ENCODE measurements around the gene CA9.
A peak's percentile ranks its signal among the peaks of the same experiment; 100 is the strongest.
"Not testable (repeated sequence)": the region's sequence is repeated elsewhere in the genome, so short reads cannot be mapped to it uniquely, and the experiment has no call there.

CA9 gene

DNA sequence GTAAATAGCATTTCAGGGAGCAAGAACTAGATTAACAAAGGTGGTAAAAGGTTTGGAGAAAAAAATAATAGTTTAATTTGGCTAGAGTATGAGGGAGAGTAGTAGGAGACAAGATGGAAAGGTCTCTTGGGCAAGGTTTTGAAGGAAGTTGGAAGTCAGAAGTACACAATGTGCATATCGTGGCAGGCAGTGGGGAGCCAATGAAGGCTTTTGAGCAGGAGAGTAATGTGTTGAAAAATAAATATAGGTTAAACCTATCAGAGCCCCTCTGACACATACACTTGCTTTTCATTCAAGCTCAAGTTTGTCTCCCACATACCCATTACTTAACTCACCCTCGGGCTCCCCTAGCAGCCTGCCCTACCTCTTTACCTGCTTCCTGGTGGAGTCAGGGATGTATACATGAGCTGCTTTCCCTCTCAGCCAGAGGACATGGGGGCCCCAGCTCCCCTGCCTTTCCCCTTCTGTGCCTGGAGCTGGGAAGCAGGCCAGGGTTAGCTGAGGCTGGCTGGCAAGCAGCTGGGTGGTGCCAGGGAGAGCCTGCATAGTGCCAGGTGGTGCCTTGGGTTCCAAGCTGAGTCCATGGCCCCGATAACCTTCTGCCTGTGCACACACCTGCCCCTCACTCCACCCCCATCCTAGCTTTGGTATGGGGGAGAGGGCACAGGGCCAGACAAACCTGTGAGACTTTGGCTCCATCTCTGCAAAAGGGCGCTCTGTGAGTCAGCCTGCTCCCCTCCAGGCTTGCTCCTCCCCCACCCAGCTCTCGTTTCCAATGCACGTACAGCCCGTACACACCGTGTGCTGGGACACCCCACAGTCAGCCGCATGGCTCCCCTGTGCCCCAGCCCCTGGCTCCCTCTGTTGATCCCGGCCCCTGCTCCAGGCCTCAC lies at the start of gene CA9:
Gene CA9, plus strand, starts transcription at position 797 of the 893 bp plus-strand sequence. Its CDS starts 32 bp downstream, at position 829.
- H3K4me3 Mint-ChIP-seq: peak within 1 kb of the TSS; percentile 68 to 81
- peaks cover 0 to 10% of the 10 kb centered on the region in 2 donors for H3K27me3 Mint-ChIP-seq
- H3K9me3 Mint-ChIP-seq: no peaks in the 10 kb centered on the region
- ATAC-seq (replicated peaks): no peak
- H3K36me3 Mint-ChIP-seq: no peaks in the 10 kb centered on the region
- DNase-seq: no peak
- H3K4me1 Mint-ChIP-seq: peaks cover 7 to 16% of the 10 kb centered on the region in 2 donors
- no peak within 1 kb of the TSS for H3K27ac Mint-ChIP-seq

DNA sequence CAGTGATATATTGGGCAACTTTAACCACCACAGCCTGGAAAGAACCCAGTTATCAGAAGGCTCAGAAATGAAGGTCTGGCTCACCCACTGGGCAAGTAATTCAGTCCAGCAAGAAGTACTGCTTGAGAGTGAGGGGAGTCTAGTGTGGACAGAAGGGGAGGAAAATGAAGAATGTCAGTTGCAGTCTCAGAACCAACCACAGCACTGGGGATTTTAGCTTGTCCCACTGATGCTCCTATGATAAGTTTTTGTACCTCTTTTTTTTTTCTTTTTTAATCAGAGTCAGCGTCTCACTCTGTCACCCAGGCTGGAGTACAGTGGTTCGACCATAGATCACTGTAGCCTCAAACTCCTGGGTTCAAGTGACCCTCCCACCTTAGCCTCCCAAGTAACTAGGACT lies 46.2 kb upstream of the CA9 start:
- H3K27ac Mint-ChIP-seq: peak overlapping the region; percentile 89
- peaks cover 0 to 2% of the 10 kb centered on the region in 2 donors for H3K36me3 Mint-ChIP-seq
- peaks cover 28 to 61% of the 10 kb centered on the region in 2 donors for H3K4me1 Mint-ChIP-seq
- DNase-seq (no peak), ATAC-seq (replicated peaks) (peak; percentile 93 to 94)
- peaks cover 0 to 2% of the 10 kb centered on the region in 2 donors for H3K9me3 Mint-ChIP-seq
- H3K4me3 Mint-ChIP-seq: peak overlapping the region; percentile 57 to 58
- H3K27me3 Mint-ChIP-seq: no peaks in the 10 kb centered on the region

DNA sequence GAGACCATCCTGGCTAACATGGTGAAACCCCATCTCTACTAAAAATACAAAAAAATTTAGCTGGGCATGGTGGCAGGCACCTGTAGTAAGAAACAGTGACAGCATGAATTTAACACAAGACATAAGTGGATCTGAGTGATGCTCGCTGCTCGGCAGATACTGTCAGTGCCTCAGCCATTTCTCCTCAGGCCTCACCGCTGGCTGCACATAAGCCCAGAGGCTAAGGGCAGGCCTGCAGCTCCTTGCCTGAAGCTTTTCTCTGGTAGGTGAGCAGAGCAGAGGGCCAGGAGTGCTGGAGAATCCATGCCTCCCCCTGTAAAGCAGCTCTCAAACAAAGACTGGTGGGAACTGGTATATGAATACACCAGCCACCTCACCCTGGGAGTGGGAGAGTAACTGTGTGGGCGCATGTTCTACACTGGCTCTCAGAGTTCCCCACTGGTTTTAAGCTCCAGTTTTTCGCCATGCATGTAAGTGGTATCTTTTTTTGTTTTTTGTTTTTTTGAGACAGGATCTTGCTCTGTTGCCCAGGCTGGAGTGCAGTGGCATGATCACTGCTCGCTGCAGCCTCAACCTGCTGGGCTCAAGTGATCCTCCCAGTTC lies 45.2 kb upstream of the CA9 start:
- ATAC-seq (replicated peaks): no peak

DNA sequence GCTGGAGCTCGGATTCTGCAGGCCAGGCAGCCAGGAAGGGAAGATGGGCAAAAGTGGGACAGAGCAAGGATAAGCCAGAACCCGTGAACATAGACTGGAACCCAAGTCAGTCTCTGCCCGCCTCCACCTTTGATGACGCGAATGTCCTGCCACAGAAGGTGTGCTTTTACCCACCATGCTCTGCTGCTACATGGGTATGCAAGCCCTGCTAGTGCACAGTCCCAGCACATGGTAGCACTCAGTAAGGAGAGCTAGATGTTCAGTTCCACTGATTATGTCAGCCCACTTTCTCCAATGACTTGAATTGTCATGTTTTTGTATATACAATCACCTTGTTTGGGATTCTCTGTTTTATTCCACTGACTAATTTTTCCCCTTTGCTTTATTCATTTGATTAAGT lies 44.1 kb upstream of the CA9 start:
- H3K36me3 Mint-ChIP-seq: peaks cover 0 to 2% of the 10 kb centered on the region in 2 donors

More for the DNA sequence above, 45.2 kb upstream of the CA9 start:
- Mint-ChIP-seq H3K27ac (peak overlapping the region; percentile 89), H3K9me3 (peaks cover 0 to 2% of the 10 kb centered on the region in 2 donors), H3K4me1 (peaks cover 30 to 60% of the 10 kb centered on the region in 2 donors), H3K4me3 (no peak overlapping the region), H3K36me3 (peaks cover 0 to 2% of the 10 kb centered on the region in 2 donors), H3K27me3 (no peaks in the 10 kb centered on the region)
- no peak for DNase-seq

DNA sequence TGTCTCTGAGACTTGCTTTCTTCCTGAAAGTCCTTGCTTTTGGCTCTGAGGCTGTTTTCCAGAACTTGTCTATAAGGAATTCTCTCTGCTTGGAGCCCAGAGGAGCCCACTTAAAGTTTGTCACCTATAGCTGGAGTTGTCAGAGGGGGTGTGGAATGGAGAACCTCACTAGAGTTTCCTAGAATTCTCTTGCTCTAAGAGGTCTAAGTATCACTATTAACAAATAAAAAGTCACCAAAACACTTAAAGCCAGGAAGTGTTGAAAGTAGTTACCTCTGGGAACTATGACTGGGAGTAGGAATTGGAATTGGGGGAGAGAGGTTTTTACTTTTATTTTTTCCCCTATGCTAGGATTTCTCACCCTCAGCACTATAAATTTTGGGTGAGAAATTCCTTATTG lies 38.0 kb upstream of the CA9 start:
- no peaks in the 10 kb centered on the region for H3K27me3 Mint-ChIP-seq
- H3K27ac Mint-ChIP-seq: peak overlapping the region; percentile 90
- H3K36me3 Mint-ChIP-seq: peaks cover 16 to 21% of the 10 kb centered on the region in 2 donors
- H3K4me1 Mint-ChIP-seq: peaks cover 53 to 72% of the 10 kb centered on the region in 2 donors
- no peak for DNase-seq
- peaks cover 6 to 14% of the 10 kb centered on the region in 2 donors for H3K9me3 Mint-ChIP-seq
- no peak for ATAC-seq (replicated peaks)
- peak overlapping the region; percentile 36 to 63 for H3K4me3 Mint-ChIP-seq

More for the DNA sequence above, 44.1 kb upstream of the CA9 start:
- no peaks in the 10 kb centered on the region for H3K27me3 Mint-ChIP-seq
- H3K27ac Mint-ChIP-seq: peak overlapping the region; percentile 5
- DNase-seq (no peak), ATAC-seq (replicated peaks) (no peak)
- peaks cover 36 to 69% of the 10 kb centered on the region in 2 donors for H3K4me1 Mint-ChIP-seq
- H3K4me3 Mint-ChIP-seq: no peak overlapping the region
- H3K9me3 Mint-ChIP-seq: peaks cover 0 to 2% of the 10 kb centered on the region in 2 donors

DNA sequence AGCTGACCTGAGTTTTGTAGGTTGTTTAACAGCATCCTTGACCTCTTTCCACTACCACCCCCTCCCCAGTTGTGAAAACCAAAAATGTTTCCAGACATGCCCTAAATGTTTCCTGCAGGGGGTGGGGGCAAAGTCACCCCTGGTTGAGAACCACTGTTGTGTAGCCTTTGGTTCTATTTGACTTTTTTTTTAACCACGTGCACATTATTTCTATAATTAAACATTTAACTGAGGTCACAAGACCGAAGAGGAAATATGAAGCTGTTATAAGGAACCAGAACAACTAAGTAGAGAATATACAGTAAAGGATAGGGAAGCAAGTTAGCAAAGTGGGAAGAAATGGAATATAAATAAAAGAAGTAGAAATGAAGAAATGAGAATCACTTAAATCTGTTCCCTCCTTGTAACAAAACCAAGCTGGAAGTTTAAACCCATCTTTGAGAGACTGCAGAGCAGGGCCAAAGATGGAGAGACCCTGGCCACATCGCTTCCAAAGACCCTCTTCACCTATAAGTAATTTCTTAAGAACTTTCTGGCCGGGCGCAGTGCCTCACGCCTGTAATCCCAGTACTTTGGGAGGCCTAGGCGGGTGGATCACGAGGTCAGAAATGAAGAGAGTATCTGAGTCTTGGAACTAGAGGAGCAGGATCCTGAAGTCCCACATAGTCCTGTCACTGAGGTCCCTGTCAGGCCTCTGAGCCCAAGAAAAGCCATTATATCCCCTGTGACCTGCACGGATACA lies 37.4 kb upstream of the CA9 start:
- Mint-ChIP-seq H3K27me3 (no peaks in the 10 kb centered on the region), H3K27ac (peak overlapping the region; percentile 90), H3K4me1 (peaks cover 58 to 78% of the 10 kb centered on the region in 2 donors), H3K9me3 (peaks cover 6 to 14% of the 10 kb centered on the region in 2 donors), H3K36me3 (peaks cover 20 to 26% of the 10 kb centered on the region in 2 donors), H3K4me3 (peak overlapping the region; percentile 36 to 63)
- ATAC-seq (replicated peaks) (peak; percentile 55 to 65), DNase-seq (no peak)

DNA sequence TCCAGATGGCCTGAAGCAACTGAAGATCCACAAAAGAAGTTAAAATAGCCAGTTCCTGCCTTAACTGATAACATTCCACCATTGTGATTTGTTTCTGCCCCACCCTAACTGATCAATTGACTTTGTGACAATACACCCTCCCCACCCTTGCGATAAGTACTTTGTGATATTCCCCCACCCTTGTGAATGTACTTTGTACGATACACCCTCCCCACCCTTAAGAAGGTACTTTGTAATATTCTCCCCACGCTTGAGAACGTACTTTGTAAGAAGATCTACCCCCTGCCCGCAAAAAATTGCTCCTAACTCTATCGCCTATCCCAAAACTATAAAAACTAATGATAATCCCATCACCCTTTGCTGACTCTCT lies 36.9 kb upstream of the CA9 start:
- Mint-ChIP-seq H3K9me3 (peaks cover 6 to 14% of the 10 kb centered on the region in 2 donors), H3K27ac (peak overlapping the region; percentile 90), H3K4me3 (peak overlapping the region; percentile 5 to 37), H3K36me3 (peaks cover 20 to 26% of the 10 kb centered on the region in 2 donors), H3K4me1 (peaks cover 64 to 84% of the 10 kb centered on the region in 2 donors)
- ATAC-seq (replicated peaks); H3K27me3 Mint-ChIP-seq; DNase-seq: not testable (repeated sequence)

DNA sequence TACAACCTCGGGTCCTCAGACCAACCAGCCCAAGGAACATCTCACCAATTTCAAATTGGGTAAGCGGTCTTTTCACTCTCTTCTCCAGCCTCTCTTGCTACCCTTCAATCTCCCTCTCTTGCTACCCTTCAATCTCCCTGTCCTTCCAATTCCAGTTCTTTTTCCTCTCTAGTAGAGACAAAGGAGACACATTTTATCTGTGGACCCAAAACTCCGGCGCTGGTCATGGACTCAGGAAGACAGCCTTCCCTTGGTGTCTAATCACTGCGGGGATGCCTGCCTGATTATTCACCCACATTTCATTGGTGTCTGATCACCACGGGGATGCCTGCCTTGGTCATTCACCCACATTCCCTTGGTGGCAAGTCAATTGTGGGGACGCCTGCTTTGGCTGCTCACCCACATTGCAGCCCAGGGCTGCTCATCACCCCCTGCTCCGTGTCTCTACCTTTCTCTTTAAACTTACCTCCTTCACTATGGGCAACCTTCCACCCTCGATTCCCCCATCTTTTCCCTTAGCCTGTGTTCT lies 36.2 kb upstream of the CA9 start:
- peaks cover 6 to 14% of the 10 kb centered on the region in 2 donors for H3K9me3 Mint-ChIP-seq
- H3K4me1 Mint-ChIP-seq: peaks cover 69 to 88% of the 10 kb centered on the region in 2 donors
- ATAC-seq (replicated peaks); H3K27me3 Mint-ChIP-seq; DNase-seq: not testable (repeated sequence)
- H3K27ac Mint-ChIP-seq: peak overlapping the region; percentile 90
- peak overlapping the region; percentile 37 to 53 for H3K4me3 Mint-ChIP-seq
- peaks cover 20 to 26% of the 10 kb centered on the region in 2 donors for H3K36me3 Mint-ChIP-seq

DNA sequence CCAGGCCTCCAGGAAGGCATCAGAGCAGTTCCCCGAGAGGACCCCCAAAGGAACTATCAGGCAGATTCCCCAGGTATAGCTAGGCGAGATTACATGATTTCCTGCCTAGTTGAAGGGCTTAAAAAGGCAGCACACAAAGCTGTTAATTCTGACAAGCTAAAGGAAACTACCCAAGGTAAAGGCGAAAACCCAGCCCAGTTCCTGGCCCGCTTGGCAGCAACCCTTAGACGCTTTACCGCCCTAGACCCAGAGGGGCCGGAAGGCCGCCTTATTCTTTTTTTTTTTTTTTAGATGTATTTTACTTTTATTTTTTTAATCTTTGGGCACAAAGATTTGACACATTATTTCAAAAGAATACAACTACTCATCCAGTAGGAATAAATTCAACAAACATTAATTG lies 35.0 kb upstream of the CA9 start:
- ATAC-seq (replicated peaks); H3K4me3 Mint-ChIP-seq; H3K27me3 Mint-ChIP-seq; DNase-seq: not testable (repeated sequence)
- Mint-ChIP-seq H3K36me3 (peaks cover 24 to 31% of the 10 kb centered on the region in 2 donors), H3K4me1 (peaks cover 73 to 92% of the 10 kb centered on the region in 2 donors), H3K9me3 (peaks cover 8 to 14% of the 10 kb centered on the region in 2 donors), H3K27ac (peak overlapping the region; percentile 90)

DNA sequence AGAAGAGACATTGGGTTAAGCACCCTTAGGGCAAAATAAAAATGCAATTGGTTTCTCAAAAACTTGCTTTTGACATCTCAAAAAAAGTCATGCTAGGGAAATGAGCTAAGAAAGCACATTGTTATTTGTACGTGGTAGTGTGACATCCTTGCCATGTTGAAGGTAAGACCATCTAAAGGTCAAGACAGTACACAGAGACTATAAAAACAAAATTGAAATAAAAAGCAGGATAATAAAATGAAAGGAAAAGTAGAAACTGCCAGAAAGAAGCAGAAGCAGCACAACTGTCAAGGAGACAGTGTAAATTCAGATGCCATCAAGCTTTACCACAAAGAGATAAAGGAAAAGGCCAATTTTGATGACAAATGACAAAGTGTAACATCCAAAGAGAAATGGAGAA lies 34.5 kb upstream of the CA9 start:
- peak; percentile 18 to 33 for ATAC-seq (replicated peaks)
- H3K27me3 Mint-ChIP-seq, DNase-seq: not testable (repeated sequence)
- peak overlapping the region; percentile 46 to 63 for H3K4me3 Mint-ChIP-seq
- H3K27ac Mint-ChIP-seq: peak overlapping the region; percentile 90
- peaks cover 24 to 31% of the 10 kb centered on the region in 2 donors for H3K36me3 Mint-ChIP-seq
- H3K4me1 Mint-ChIP-seq: peaks cover 71 to 91% of the 10 kb centered on the region in 2 donors
- peaks cover 8 to 14% of the 10 kb centered on the region in 2 donors for H3K9me3 Mint-ChIP-seq

DNA sequence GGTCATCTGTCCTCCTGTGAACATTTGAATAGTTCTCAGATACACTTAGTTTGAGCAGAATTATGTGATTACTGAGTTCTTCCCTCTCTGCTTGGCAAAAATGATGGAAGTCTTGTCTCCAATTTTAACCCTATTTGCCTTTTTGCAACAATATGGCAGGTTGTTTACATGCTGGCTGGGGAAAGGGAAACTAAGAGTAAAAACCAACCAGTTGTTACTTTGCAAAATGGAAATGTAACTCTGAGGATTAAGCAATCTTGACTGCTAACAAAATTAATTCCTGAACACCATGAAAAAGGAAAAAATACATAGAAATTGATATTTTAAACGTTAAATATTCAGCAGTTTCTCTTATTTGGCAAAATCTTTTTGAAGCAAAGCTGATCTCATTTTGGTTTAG lies 34.1 kb upstream of the CA9 start:
- H3K4me3 Mint-ChIP-seq: peak overlapping the region; percentile 46 to 63
- no peaks in the 10 kb centered on the region for H3K27me3 Mint-ChIP-seq
- ATAC-seq (replicated peaks) (no peak), DNase-seq (no peak)
- peaks cover 25 to 33% of the 10 kb centered on the region in 2 donors for H3K36me3 Mint-ChIP-seq
- peaks cover 72 to 91% of the 10 kb centered on the region in 2 donors for H3K4me1 Mint-ChIP-seq
- peaks cover 8 to 14% of the 10 kb centered on the region in 2 donors for H3K9me3 Mint-ChIP-seq
- H3K27ac Mint-ChIP-seq: peak overlapping the region; percentile 90

DNA sequence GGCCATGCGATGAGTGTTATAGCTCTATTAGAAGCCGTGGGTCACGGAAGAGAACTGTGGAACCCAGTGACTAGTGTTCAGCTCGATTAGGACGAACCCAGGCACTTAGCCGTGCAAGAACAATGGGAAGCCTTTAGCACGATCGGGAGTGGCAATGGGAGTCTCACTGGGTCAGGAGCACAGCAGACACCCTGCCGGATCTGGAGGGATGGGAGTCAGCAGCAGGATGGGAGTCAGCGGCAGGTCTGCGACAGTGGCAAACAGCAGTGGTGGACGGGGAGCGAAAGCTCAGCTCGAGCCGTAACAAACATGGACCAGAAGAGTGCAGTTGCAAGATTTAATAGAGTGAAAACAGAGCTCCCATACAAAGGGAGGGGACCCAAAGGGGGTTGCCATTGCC lies 33.3 kb upstream of the CA9 start:
- not testable (repeated sequence) for DNase-seq; ATAC-seq (replicated peaks); H3K27me3 Mint-ChIP-seq
- Mint-ChIP-seq H3K27ac (peak overlapping the region; percentile 84), H3K9me3 (peaks cover 8 to 14% of the 10 kb centered on the region in 2 donors), H3K4me3 (peak overlapping the region; percentile 55 to 62), H3K36me3 (peaks cover 27 to 35% of the 10 kb centered on the region in 2 donors), H3K4me1 (peaks cover 68 to 91% of the 10 kb centered on the region in 2 donors)

DNA sequence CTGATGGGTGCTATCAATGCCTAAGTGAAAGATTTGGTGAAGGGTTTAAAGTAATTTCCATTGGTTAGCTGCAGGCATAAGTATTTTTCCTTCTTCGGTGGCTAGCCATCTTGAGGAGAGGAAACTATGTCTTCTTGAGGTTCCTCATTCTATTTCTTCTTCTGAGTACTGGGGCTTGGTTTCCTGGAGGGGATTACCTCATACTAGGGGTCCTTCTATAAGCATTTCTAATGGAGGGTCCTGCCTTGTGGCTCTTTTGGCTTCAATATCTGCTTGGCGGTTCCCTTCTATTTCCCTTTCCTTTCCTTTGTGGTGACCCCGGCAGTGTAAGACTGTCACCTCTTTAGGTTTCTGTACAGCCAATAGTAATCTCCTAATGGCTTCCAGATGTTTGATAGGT lies 32.2 kb upstream of the CA9 start:
- Mint-ChIP-seq H3K27ac (peak overlapping the region; percentile 91), H3K36me3 (peaks cover 31 to 35% of the 10 kb centered on the region in 2 donors), H3K9me3 (peaks cover 8 to 14% of the 10 kb centered on the region in 2 donors), H3K4me3 (peak overlapping the region in 1 of 2 donors; percentile 37), H3K4me1 (peaks cover 64 to 91% of the 10 kb centered on the region in 2 donors)
- not testable (repeated sequence) for H3K27me3 Mint-ChIP-seq; DNase-seq; ATAC-seq (replicated peaks)
